NB4 (cell line): ENCODE results near the gene OBP2A.

Experiments used
- DNase-seq: peaks from one replicate; pipeline ENCODE4 v3.0.0; 2010; ENCODE audit warnings: low read depth
- H3K4me3 ChIP-seq: one replicate; pipeline ENCODE4 v1.5.1; 2011; ENCODE audit warnings: mild to moderate bottlenecking, low read depth, low read length, moderate library complexity
- CTCF ChIP-seq: IDR thresholded peaks from one replicate; pipeline ENCODE4 v1.5.1; 2012; ENCODE audit warnings: low read depth, low read length
- MAX ChIP-seq: IDR thresholded peaks from 2 replicates; pipeline ENCODE4 v1.6.1; 2011; ENCODE audit warnings: low read depth, low read length
- MYC ChIP-seq: IDR thresholded peaks from 2 replicates; pipeline ENCODE4 v1.6.1; 2011; ENCODE audit warnings: low read depth, low read length
- POLR2A ChIP-seq: IDR thresholded peaks from 2 replicates; pipeline ENCODE4 v1.6.1; 2011; ENCODE audit warnings: mild to moderate bottlenecking; ENCODE audit not compliant: insufficient read length; ENCODE audit errors: extremely low read depth

The OBP2A gene

GRCh38 chr9:135559606-135560005 is 13.7 kb downstream of the OBP2A start:
- H3K4me3 ChIP-seq: no peak overlapping the region
- TF ChIP-seq CTCF (no peak), POLR2A (no peak), MYC (no peak), MAX (no peak)

GRCh38 chr9:135561391-135562234 is 15.7 kb downstream of the OBP2A start, which contains the start of gene PAEP:
Gene PAEP (plus strand): TSS chr9:135561756.
- TF ChIP-seq MAX: no peak
- TF ChIP-seq MYC: no peak
- no peak for TF ChIP-seq CTCF
- no peak for TF ChIP-seq POLR2A
- DNase-seq: no peak
- H3K4me3 ChIP-seq: no peak within 1 kb of the TSS

More at GRCh38 chr9:135559606-135560005, 13.7 kb downstream of the OBP2A start:
- DNase-seq: no peak

GRCh38 chr9:135562235-135562745 is 16.4 kb downstream of the OBP2A start:
- no peak for TF ChIP-seq POLR2A
- TF ChIP-seq CTCF: no peak
- no peak for TF ChIP-seq MYC
- TF ChIP-seq MAX: no peak
- DNase-seq: no peak
- H3K4me3 ChIP-seq: no peak overlapping the region

- DNase-seq: no peak
- no peak overlapping the region for H3K4me3 ChIP-seq
- no peak for TF ChIP-seq MAX
- TF ChIP-seq POLR2A: no peak
- TF ChIP-seq MYC: no peak
- no peak for TF ChIP-seq CTCF
Observed at GRCh38 chr9:135563039-135563476, 17.1 kb downstream of the OBP2A start.

GRCh38 chr9:135563858-135564257 is 17.9 kb downstream of the OBP2A start:
- no peak for DNase-seq
- TF ChIP-seq POLR2A: no peak
- no peak for TF ChIP-seq MYC
- no peak overlapping the region for H3K4me3 ChIP-seq

GRCh38 chr9:135565141-135565628 is 19.3 kb downstream of the OBP2A start:
- no peak for TF ChIP-seq MAX
- no peak for TF ChIP-seq CTCF
- TF ChIP-seq MYC: no peak
- DNase-seq: no peak

More at GRCh38 chr9:135565141-135565628, 19.3 kb downstream of the OBP2A start:
- H3K4me3 ChIP-seq: no peak overlapping the region
